22Rv1 (cell line): ENCODE results near the gene ZNF100.

ENCODE experiments used
- ZFX ChIP-seq: fragments of 450-650 bp; IDR thresholded peaks from 2 replicates; pipeline ENCODE4 v1.6.1; 2017; ENCODE audit warnings: antibody characterized with exemption, borderline replicate concordance
- TF ChIP-seq, protein P1 (sequence below): fragments of 450-650 bp; IDR thresholded peaks from 2 replicates; pipeline ENCODE4 v1.5.1; 2017; ENCODE audit warnings: mild to moderate bottlenecking

DNA sequence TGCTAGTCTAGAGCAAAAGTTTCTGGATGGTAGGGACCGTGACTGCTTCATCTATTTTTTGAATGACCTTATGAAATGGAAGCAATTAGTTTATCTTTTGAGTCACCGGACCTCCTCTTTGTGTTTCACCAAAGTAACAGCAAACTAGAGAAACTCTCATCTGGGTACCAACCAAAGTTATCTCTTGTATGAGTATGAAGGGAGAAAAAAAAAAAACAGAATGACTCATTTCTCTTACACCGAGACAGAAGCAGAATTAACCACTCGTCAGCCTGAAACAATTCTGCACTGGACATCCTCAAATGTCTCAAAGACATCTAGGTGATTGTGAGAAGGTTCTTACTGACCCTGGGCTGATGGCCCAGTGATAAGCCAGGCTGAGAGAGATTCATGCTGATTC, 18.3 kb downstream of the ZNF100 start:
- TF ChIP-seq, protein P1, sequence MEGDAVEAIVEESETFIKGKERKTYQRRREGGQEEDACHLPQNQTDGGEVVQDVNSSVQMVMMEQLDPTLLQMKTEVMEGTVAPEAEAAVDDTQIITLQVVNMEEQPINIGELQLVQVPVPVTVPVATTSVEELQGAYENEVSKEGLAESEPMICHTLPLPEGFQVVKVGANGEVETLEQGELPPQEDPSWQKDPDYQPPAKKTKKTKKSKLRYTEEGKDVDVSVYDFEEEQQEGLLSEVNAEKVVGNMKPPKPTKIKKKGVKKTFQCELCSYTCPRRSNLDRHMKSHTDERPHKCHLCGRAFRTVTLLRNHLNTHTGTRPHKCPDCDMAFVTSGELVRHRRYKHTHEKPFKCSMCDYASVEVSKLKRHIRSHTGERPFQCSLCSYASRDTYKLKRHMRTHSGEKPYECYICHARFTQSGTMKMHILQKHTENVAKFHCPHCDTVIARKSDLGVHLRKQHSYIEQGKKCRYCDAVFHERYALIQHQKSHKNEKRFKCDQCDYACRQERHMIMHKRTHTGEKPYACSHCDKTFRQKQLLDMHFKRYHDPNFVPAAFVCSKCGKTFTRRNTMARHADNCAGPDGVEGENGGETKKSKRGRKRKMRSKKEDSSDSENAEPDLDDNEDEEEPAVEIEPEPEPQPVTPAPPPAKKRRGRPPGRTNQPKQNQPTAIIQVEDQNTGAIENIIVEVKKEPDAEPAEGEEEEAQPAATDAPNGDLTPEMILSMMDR, result no peak
- TF ChIP-seq ZFX, result no peak
